Stimulated activated CD4-positive, alpha-beta T cell treated with anti-CD3 and anti-CD28 coated beads, Interleukin-4, amount 100 ng/mL, for 48 hours (primary cell): ENCODE results near the gene NFATC3.

Experiments used
- DNase-seq, 2 donors: peaks; one replicate each; pipeline ENCODE4 v3.0.0-alpha.2; 2020; ENCODE audit warnings: low read depth in 2 of 2

NFATC3 gene

DNA sequence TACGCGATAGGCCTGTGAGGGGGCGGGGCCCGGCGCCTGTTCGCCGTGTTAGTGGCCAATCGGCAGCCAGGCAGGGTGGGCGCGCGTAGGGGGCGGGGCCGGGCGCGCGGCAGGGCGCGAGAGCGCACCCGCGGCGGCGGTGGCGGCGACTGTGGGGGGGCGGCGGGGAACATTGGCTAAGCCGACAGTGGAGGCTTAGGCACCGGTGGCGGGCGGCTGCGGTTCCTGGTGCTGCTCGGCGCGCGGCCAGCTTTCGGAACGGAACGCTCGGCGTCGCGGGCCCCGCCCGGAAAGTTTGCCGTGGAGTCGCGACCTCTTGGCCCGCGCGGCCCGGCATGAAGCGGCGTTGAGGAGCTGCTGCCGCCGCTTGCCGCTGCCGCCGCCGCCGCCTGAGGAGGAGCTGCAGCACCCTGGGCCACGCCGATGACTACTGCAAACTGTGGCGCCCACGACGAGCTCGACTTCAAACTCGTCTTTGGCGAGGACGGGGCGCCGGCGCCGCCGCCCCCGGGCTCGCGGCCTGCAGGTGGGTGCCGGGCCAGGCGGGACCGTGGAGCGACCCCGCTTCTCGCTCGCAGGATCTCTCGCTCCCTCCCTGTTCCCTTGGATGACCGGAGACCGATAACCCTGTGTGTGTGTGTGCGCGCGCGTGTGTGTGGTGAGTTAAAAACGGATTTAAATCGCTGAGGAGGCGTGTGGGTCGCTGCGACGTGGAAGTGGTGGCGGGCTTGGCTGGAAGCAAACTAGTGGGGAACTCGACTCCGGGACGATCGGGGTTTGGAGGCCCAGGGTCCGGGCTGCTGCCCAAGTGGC lies at the start of gene NFATC3:
TSS of gene NFATC3 (plus strand) at position 112 of the 813 bp plus-strand sequence. CDS start at position 424, 312 bp downstream.
- peak; percentile 98 to 100 for DNase-seq

DNA sequence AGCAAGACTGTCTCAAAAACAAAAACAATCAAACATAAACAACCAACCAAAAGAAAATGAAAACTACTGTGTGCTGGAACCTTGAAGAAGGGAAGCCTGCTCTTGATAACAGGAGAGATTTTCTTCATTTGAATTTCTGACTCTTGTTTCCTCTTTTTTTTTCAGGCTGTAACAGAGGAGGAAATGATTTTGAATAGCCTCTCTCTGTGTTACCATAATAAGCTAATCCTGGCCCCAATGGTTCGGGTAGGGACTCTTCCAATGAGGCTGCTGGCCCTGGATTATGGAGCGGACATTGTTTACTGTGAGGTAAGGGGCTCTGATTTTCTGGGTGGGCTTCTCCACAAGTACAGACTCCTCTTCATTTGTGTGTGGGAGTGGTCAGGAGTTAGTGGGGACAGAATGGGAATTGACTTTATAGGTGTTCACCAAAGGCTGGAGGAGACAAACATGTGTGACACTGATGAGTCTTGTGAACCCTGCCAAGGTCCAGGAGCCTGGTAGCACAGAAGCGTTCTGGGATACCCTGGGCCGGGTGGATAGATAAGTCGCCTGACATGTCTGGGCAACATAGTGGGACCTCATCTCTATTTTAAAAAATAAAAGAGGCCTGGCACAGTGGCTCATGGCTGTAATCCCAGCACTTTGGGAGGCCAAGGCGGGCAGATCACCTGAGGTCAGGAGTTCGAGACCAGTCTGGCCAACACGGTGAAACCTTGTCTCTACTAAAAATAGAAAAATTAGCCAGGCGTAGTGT lies 47.2 kb upstream of the NFATC3 start:
- DNase-seq, result no peak

DNA sequence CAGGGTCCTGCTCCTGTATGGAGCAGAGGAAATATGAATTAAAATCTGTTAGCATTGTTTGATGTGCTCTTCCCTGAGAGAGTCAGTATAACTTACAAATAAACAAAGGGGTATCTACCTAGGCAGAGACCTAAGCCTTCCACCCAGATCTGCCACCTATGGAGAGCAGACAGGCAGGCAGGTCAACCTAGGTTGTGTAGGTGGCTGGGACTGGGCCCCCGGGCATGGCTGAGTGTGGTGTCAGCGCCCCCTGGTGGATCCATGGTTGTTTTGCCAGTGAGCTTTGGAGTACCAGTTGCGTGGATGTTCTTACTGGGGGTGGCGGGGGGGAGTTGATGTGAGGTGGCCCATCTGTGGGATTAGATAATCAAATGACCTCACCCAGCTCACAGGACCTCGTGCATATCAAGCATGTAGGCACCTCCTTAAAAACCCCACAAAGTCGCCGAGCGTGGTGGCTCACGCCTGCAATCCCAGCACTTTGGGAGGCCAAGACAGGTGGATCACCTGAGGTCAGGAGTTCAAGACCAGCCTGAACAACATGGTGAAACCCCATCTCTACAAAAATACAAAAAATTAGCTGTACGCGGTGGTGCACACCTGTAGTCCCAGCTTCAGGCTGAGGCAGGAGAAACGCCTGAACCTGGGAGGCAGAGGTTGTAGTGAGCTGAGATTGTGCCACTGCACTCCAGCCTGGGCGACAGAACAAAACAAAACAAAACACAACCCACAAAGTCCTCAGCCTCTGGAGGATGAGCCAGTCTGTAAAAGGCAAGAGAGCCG lies 44.5 kb upstream of the NFATC3 start:
- peak; percentile 83 to 90 for DNase-seq

DNA sequence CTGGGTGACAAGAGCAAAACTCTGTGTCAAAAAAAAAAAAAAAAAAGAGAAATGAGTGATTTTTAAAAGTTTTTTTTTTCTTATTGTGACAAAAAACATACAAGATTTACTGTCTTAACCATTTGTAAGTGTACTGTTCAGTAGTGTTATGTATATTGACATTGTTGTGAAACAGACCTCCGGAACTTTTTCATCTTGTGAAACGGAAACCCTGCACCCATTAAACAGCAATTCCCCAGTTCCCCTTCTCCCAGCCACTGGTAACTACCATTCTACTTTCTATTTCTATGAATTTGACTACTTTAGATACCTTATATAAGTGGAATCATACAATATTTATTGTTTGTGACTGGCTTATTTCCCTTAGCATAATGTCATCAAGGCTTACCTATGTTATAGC lies 43.4 kb upstream of the NFATC3 start:
- no peak for DNase-seq

DNA sequence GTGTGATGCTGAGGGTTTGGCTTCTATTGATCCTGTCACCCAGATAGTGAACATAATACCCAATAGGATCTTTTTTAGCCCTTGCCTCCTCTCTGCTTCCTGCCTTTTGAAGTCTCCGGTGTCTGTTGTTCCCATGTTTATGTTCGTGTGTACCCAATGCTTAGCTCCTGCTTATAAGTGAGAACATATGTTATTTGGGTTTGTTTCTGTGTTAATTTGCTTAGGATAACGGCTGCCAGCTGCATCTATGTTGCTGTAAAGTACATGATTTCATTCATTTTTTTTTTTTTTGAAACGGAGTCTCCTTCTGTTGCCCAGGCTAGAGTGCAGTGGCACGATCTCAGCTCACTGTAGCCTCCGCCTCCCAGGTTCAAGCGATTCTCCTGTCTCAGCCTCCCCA lies 39.1 kb upstream of the NFATC3 start:
- DNase-seq, result no peak

DNA sequence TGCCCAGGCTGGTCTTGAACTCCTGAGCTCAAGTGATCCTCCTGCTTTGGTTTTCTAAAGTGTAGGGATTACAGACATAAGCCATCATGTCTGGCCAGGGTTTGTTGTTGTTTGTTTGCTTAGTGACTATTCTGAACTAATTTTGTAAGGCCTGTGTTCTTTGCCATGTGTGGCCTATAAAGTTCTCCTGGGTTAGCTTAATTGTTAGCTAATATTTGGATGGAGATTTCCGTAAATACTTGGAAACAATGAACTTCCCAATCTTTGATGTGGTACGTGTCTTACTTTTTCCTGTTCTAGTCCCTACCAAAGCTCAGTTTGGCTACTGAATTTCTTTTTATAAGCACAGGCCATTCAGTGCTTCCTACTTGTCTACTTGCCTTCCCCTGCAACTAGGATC lies 37.2 kb upstream of the NFATC3 start:
- DNase-seq, result no peak

DNA sequence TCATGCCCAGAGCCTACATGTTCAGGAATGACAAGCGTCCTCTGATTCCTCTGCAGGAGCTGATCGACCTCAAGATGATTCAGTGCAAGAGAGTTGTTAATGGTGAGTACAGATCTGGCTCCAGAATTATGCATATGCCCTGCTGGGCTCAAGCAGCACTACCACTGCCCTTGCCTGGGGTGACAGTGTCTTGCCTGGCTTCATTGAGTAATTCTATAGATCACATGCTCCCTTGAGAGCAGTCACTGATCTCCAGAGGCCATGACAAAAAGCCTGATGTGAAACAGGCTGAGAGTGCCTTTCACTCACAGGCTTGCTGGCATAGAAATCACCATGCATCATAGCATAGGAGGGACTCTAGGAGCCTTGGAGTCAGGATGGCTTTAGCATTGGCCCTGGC lies 35.7 kb upstream of the NFATC3 start:
- no peak for DNase-seq

DNA sequence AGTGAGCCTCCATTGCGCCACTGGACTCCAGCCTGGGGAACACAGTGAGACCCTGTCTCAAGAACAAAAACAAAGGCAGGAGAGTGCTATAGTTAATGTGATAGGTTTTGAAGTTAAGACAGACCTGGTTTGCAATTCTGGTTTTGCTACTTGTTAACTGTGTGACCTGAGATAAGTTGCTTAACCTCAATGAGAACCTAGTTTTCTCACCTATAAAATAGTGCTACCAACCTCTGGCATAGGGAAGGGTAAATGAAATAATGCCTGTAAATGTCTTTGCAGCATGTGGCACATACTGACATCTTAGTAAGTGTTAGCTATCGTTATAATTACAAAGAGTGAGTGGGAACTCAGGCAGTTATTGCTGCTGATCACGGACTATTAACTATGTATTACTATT lies 29.8 kb upstream of the NFATC3 start:
- DNase-seq, result no peak

DNA sequence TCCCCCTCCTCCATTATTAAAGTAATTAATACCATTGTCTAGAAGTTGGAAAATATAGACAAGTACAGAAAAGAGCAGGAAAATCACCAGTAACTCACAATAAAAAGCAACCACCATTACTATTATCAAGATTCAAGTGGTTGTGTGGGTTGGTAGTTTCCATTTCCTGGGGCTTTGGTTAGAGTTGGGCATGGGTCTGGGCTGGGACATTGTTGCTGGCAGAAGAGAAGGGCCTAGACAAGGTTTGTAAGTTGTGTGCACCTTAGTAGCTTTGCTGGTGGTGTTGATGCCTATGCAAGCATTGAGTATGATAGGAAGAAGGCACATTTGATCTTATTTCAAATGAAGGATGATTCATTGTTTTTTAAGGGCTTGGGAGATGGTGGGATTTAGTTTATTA lies 25.4 kb upstream of the NFATC3 start:
- DNase-seq, result no peak

DNA sequence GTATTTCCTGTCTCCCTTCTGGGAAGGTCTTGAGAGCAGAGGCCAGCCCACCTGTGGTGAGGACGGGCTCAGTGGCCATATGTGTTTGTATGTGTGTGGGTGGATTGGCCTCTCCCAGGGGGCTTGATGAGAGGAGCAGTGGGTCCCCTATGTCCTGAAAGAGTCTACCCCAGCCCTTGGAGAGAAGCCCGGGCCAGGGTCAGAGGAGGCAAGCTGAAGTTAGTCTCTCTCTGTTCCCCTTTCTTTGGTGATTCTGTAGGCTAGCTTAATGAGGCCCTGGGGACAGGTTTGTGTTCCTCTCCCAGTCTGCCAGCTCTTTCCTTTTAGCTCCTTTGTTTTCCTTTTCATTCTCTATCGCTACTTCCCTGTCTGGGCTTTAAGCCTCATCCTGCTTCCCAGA lies 23.8 kb upstream of the NFATC3 start:
- no peak for DNase-seq

DNA sequence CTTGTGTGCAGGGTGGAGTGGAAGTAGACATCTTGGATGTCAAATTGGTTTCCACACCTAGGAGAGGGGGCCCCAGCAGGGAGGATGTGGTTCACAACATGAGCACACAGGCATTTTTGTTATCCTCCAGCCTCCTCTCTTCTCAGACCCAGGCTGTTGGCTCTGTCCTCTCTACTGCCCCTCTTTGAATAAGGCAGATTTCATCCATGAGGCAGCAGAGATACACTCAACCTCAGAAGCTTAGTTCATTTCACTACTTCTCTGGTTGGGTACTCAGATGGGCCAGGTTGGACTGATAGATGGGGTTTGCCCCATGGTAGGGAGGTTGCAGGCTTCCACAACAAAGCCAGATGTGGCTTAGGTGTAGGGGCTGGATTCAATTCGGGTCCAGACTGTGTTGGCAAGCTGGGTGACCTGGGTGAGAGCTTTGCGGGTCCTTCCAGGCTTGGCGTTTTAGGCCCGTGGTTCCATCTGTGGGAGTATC lies 22.2 kb upstream of the NFATC3 start:
- DNase-seq, result no peak

DNA sequence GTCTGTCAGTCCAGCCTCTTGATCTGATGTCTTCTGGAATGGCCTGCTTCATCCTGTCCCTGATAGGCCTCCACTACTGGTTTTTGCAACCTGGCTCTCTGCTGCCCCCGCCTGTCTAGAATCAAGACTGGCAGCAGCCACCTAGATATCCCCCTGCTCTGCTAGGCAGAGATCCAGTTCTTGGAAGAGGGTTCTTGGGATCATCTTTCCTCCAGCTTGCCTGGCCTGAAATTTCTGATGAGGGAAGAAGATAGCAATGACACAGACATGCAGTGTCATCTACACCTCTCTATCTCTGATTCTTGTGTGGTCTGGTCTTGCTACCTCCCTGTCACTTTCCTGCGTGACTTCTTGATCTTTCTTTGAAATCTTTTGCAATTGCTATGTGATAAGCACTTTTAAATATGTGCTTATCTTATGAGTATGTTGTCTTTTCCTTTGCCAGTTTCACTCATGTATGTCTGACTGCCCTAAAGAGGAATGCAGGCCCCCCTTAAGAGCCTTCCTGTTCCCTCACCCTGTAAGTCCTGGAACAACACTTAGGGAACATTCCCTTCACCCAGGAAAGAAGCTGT lies 20.3 kb upstream of the NFATC3 start:
- peak; percentile 61 to 62 for DNase-seq

DNA sequence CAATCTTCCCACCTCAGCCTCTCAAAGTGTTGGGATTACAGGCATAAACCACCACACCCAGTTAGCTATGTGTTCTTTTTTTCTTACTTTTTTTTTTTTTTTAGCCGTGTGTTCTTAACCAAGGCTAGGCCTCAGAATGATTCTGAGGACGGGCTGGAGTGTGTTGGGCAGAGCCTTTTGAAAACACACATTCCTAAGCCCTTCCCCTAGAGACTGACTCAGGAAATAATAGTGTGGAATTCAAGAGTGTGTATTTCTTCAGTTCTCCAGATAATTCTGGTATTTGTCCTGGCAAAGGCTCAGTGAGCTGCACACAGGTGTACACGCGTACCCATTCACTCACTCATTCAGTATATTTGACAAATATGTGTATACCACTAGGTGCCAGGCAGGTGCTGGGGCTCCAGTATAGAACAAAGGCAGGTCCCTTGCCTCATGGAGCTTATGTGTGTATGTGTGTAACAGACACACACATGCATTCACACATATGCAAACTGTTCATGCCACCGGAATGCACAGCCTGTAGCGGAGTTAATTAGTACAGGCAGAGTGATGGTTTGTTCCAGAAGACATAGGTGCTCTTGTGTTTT lies 19.4 kb upstream of the NFATC3 start:
- no peak for DNase-seq

DNA sequence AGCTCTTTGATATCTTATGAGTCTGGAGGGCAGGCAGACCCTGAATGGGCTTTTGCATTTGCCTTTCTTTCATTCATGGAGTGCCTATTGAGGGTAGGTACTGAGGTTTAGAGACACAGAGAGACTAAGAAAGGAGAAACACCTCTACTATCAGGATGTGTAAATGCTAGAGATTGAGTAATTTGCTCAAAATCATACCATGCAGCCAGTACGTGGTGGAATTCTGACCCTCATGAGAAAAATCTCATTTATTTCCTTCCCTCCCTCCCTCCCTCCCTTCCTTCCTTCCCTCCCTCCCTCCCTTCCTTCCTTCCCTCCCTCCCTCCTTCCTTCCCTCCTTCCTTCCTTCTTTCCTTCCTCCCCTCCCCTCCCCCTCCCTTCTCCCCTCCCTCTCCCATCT lies 18.4 kb upstream of the NFATC3 start:
- DNase-seq, result no peak

DNA sequence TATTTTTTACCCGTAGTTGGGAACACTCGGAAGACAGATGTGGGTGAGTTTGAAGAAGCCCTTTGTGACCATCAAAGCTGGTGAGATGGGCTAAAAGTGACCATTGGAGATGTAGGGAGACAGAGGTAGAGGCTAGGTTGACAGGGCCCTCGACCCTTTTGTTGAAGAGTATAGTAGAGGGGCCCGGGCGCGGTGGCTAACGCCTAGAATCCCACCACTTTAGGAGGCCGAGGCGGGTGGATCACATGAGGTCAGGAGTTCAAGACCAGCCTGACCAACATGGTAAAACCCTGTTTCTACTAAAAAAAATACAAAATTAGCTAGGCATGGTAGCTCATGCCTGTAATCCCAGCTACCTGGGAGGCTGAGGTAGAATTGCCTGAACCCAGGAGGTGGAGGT lies 16.2 kb upstream of the NFATC3 start:
- no peak for DNase-seq

DNA sequence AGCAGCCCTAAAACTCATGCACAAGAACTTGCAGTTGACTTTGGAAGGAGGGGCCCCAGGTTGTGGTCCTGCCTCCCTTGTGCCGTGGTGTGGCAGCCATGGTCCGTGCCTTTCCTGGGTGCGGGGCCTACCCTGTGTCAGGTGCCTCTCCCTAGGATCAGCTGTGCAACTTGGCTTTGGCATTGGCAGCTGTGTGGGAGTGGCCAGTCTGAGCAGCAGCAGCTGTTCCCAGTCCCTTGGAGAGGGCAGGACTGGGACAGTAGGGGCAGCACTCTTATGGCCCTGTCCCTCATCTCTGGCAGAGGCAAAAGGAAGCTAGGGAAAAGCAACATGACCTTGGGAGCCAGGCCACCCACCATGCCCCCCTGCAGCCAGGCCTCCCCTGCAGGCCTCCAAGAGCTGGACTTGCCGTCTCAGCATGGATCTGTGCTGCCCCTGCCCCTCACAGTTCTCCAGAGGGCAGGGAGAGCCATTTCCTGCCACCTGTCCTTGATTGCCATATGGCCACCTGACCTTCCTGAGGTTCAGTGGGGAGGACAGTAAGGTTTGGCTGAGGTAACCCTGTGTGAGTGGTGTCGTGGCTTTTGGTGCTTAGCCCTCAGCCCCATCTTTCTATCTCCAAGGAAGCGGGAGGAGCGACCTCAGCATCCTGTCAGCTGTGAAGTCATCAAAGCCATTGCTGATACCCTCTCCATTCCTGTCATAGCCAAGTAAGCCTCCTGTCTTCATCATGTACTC lies 15.5 kb upstream of the NFATC3 start:
- no peak for DNase-seq

DNA sequence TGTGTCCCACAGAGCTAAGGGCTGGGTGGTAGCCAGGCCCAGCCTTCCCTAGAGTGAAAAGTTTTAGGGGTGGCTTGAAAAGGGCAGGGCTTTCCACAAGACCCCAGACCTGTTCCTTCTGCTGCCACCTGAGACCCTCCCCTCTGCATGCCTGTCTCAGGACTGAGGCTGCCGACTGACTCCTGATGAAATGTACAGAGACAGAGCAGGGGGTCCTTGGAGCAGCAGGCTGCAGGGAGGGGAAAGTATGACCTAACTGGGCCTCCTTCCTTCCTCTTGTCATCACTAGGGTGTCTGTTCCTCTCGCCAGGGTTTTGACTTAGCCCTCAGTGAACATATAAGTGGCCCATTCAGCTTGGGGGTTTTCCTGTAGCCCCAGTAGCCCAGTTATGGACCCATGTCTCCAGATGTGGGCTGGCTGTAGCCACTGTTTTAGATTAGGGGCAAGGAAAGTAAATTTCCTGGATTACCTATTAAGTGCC lies 14.9 kb upstream of the NFATC3 start:
- DNase-seq, result no peak

DNA sequence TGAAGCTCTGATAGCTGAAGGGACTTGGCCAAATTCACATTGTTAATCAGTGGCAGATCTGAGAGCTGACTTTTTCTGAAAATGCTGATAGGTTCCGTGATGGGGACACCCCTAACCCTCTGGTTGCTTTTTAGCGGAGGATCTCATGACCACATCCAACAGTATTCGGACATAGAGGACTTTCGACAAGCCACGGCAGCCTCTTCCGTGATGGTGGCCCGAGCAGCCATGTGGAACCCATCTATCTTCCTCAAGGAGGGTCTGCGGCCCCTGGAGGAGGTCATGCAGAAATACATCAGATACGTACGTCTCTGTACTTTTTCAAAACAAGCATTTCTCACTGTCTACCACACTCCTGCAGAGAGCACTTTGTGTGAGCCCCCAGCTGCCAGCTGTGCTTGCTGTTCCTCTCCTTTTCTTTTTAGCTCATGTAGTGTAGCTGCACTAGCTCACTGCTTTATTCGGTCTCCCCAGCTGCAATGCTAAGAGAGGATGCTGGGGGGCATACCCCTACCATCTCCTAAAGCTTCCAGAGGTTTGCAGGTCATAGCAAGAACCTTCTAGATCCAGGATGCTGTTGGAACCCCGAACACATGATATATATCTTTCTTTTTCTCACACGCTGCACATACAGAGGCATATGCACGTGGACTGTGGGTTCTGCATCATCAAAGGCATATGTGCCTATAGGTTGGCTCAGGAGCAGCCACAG lies 14.2 kb upstream of the NFATC3 start:
- no peak for DNase-seq

DNA sequence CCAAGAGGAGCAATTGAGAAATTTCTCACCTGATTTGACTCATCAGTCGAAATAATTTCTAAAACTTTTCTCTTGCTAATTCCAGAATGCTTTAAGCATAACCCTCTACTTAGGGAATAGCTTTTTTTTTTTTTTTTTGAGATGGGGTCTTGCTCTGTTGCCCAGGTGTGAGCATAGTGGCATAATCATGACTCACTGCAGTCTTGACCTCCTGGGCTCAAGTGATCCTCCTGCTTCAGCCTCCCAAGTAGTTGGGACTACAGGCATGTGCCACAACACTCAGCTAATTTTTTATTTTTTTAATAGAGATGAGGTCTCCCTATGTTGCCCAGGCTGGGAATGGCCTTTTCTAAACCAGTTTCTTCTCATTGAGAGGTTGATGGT lies 13.7 kb upstream of the NFATC3 start:
- DNase-seq, result no peak
